HepG2 (cell line): ENCODE data around the gene PADI6. TPM values are rescaled to one million over a fixed set of nuclear protein-coding genes. Genes with fewer than 3 reads are reported as not detected.

Experiments
- ATAC-seq: fragments of 200-7000 bp; cut with Tn5 transposase; 3 replicates; pipeline ENCODE4 v1.9.1; 2020; ENCODE audit warnings: mild to moderate bottlenecking, moderate library complexity
- BruUV-seq: library from RNA; stranded (reverse); fragments of 400-500 nt; replicated peaks from 2 replicates; lab custom pipeline; 2021; lab: Mats Ljungman, UMichigan
- CTCF ChIA-PET: fragments of 300-600 bp; formaldehyde crosslinking; extraction: SDS; loops from one replicate; lab custom pipeline; 2021; ENCODE audit warnings: low total read pairs, inconsistent platforms, low intra/inter-chr PET ratio; lab: Yijun Ruan, JAX
- POLR2A ChIA-PET: fragments of 350-600 bp; sonication (Branson Sonifier 250); formaldehyde crosslinking; loops from one replicate; lab custom pipeline; 2020; ENCODE audit warnings: antibody characterized with exemption, inconsistent platforms; lab: Yijun Ruan, JAX
- DNase-seq: peaks from one replicate; pipeline ENCODE4 v3.0.0-alpha.2; 2015; ENCODE audit warnings: low spot score
- FAIRE-seq: peaks from 3 replicates; lab custom pipeline; 2011; peaks lifted over from hg19 to GRCh38; lab: Jason Lieb, UNC
- H2AFZ ChIP-seq: one replicate; pipeline ENCODE4 v1.6.1; 2011; ENCODE audit warnings: low read length, inconsistent platforms
- H3K27ac ChIP-seq: fragments of 300-600 bp; 3 replicates; pipeline ENCODE4 v1.8.0; 2011; ENCODE audit warnings: mixed run types, mild to moderate bottlenecking, mixed read lengths, low read length, inconsistent platforms; ENCODE audit not compliant: insufficient read depth; ENCODE audit errors: extremely low read length
- H3K27me3 ChIP-seq, 2 experiments: fragments of 200-600 bp in 1 of 2; 2 replicates in 1 of 2; 3 replicates in 1 of 2; pipeline versions ENCODE4 v1.6.0 to v1.8.0; 2011; ENCODE audit warnings: low read length in 2 of 2, mild to moderate bottlenecking in 2 of 2, moderate library complexity in 2 of 2, inconsistent platforms in 1 of 2; ENCODE audit not compliant: insufficient read depth in 2 of 2, control insufficient read depth in 1 of 2
- H3K36me3 ChIP-seq, 2 experiments: fragments of 200-600 bp in 1 of 2; replicated peaks in 1 of 2; 2 replicates in 1 of 2; 3 replicates in 1 of 2; pipeline versions ENCODE4 v1.5.1 to v1.8.0; 2011; ENCODE audit warnings: low read length in 2 of 2, inconsistent platforms in 1 of 2; ENCODE audit not compliant: insufficient read depth in 2 of 2, control insufficient read depth in 1 of 2
- H3K4me1 ChIP-seq: 2 replicates; pipeline ENCODE4 v1.5.1; 2012; ENCODE audit warnings: low read length, inconsistent platforms; ENCODE audit not compliant: insufficient read depth
- H3K4me2 ChIP-seq: 2 replicates; pipeline ENCODE4 v1.6.0; 2011; ENCODE audit warnings: low read depth, low read length, inconsistent platforms
- H3K4me3 ChIP-seq, 3 experiments: fragments of 200-600 bp in 1 of 3; sonication (generic), shearing (Covaris generic) in 1 of 3; replicated peaks in 1 of 3; 2 replicates each; pipeline ENCODE4 v1.5.1; 2011 to 2016; ENCODE audit warnings: low read length in 3 of 3, inconsistent platforms in 2 of 3, low read depth in 2 of 3, mild to moderate bottlenecking in 2 of 3, control low read depth in 1 of 3, mixed read lengths in 1 of 3; ENCODE audit not compliant: insufficient read depth in 1 of 3
- H3K79me2 ChIP-seq: one replicate; pipeline ENCODE4 v1.6.1; 2011; ENCODE audit warnings: low read length, inconsistent platforms; ENCODE audit not compliant: insufficient read depth
- H3K9ac ChIP-seq: 2 replicates; pipeline ENCODE4 v1.6.0; 2011; ENCODE audit warnings: mild to moderate bottlenecking, low read depth, low read length, inconsistent platforms; ENCODE audit not compliant: insufficient read depth
- H3K9me3 ChIP-seq: 2 replicates; pipeline ENCODE4 v1.5.1; 2012; ENCODE audit warnings: mild to moderate bottlenecking, low read length
- H4K20me1 ChIP-seq: 2 replicates; pipeline ENCODE4 v1.6.0; 2011; ENCODE audit warnings: inconsistent platforms, mild to moderate bottlenecking, low read length, moderate library complexity; ENCODE audit not compliant: insufficient read depth
- HIC2 ChIP-seq: sonication (generic); formaldehyde crosslinking; IDR thresholded peaks from 2 replicates; pipeline ENCODE4 v1.9.0; 2022; ENCODE audit warnings: low read depth, missing genetic modification reagents
- MAFK ChIP-seq, 2 experiments: IDR thresholded peaks in 1 of 2; conservative IDR thresholded peaks in 1 of 2; 2 replicates each; pipeline ENCODE4 v1.6.1; 2011; ENCODE audit warnings: improper control_type of control experiment in 2 of 2, low read length in 2 of 2
- NFE2L2 ChIP-seq: fragments of 150-350 bp; IDR thresholded peaks from 2 replicates; pipeline ENCODE4 v1.6.1; 2014; ENCODE audit warnings: low read length
- NFYB ChIP-seq: sonication (generic); formaldehyde crosslinking; IDR thresholded peaks from 2 replicates; pipeline ENCODE4 v1.4.0; 2020; ENCODE audit warnings: missing genetic modification reagents
- NONO ChIP-seq, 2 experiments: fragments of 450-650 bp in 1 of 2; sonication (generic) in 1 of 2; formaldehyde crosslinking in 1 of 2; IDR thresholded peaks in 1 of 2; conservative IDR thresholded peaks in 1 of 2; 2 replicates each; pipeline versions ENCODE4 v1.6.1 to v1.8.0; 2017 to 2022; ENCODE audit warnings: mild to moderate bottlenecking in 1 of 2, missing genetic modification reagents in 1 of 2, moderate library complexity in 1 of 2
- PITX1 ChIP-seq: sonication (generic); formaldehyde crosslinking; IDR thresholded peaks from 2 replicates; pipeline ENCODE4 v1.5.1; 2020; ENCODE audit warnings: mild to moderate bottlenecking, missing genetic modification reagents
- RFXAP ChIP-seq: sonication (generic); formaldehyde crosslinking; IDR thresholded peaks from 2 replicates; pipeline ENCODE4 v1.4.0; 2020; ENCODE audit warnings: missing genetic modification reagents, borderline replicate concordance
- TRIM22 ChIP-seq: fragments of 450-650 bp; IDR thresholded peaks from 2 replicates; pipeline ENCODE4 v1.6.1; 2017
- ZBTB2 ChIP-seq: sonication (generic); formaldehyde crosslinking; IDR thresholded peaks from 2 replicates; pipeline ENCODE4 v1.8.0; 2022; ENCODE audit warnings: low read depth, missing genetic modification reagents
- ZBTB38 ChIP-seq: sonication (generic); formaldehyde crosslinking; IDR thresholded peaks from 2 replicates; pipeline ENCODE4 v1.5.1; 2020; ENCODE audit warnings: mild to moderate bottlenecking, missing genetic modification reagents
- ZNF879 ChIP-seq: sonication (generic); formaldehyde crosslinking; IDR thresholded peaks from 2 replicates; pipeline ENCODE4 v1.8.1; 2023; ENCODE audit warnings: missing genetic modification reagents
- ZSCAN12 ChIP-seq: sonication (generic); formaldehyde crosslinking; IDR thresholded peaks from 2 replicates; pipeline ENCODE4 v1.9.0; 2021; ENCODE audit warnings: mild to moderate bottlenecking, missing genetic modification reagents
- ZUFSP ChIP-seq: sonication (generic); formaldehyde crosslinking; IDR thresholded peaks from 2 replicates; pipeline ENCODE4 v1.9.0; 2021; ENCODE audit warnings: missing genetic modification reagents, mild to moderate bottlenecking, borderline replicate concordance
- WGBS: methylation state at CpG from one replicate; pipeline ENCODE4 v1.1.6; 2017; ENCODE audit warnings: low lambda C conversion rate; 5-methylcytosine and 5-hydroxymethylcytosine counted together
- in situ Hi-C: cut with HindIII; loops from 2 replicates; pipeline ENCODE4 v1.10.0; 2017; ENCODE audit warnings: low pct_unique_long_range_greater_than_20kb; ENCODE audit not compliant: extremely low pct_ligation_motif_present
- intact Hi-C: fragments of 100-400 bp; cut with micrococcal nuclease; formaldehyde crosslinking; loops from one replicate; pipeline ENCODE4 v1.10.0; 2022; ENCODE audit not compliant: unreplicated experiment
- polyA plus RNA-seq, 8 experiments: library from polyadenylated mRNA; depleted of rRNA in 3 of 8; stranded (reverse) in 7 of 8; unstranded in 1 of 8; fragments of >200 nt; fragmentation: Illumina TruSeq in 4 of 8; extraction: Trizol in 4 of 8; gene quantifications; 2 replicates each; pipeline versions ENCODE4 v1.2.1 to v1.2.3, GENCODE V29; 2011 to 2016; ENCODE audit warnings: low read depth in 4 of 8, missing spikeins in 1 of 8, mixed read lengths in 1 of 8; ENCODE audit not compliant: insufficient read depth in 1 of 8
- total RNA-seq, 5 experiments: library from RNA; depleted of rRNA; stranded (reverse); fragments of >200 nt; fragmentation: Illumina TruSeq; extraction: Trizol; gene quantifications; 2 replicates each; pipeline ENCODE4 v1.2.3, GENCODE V29; 2016; ENCODE audit warnings: low read depth in 1 of 5

Gene PADI6
- total and polyA plus RNA-seq, 2 of the 13 experiments (the other 11 are each of a cell fraction or from before 2014, with no cell fraction given): not detected

- TF ChIP-seq PITX1 (CRISPR knock-in tag) (no peak), ZNF879 (no peak), TRIM22 (no peak)
These were observed 29.8 kb downstream of the PADI6 start (continued) for GRCh38 chr1:17401841-17402240.

GRCh38 chr1:17403081-17403480, 31.1 kb downstream of the PADI6 start:
- Histone ChIP-seq H3K27ac (no peak overlapping the region), H3K4me2 (no peak overlapping the region), H3K36me3 (peaks cover 2 to 3% of the 10 kb centered on the region in 2 experiments; a peak in 2 of 5 replicates), H3K9me3 (no peaks in the 10 kb centered on the region), H3K4me1 (peaks cover 9% of the 10 kb centered on the region), H3K27me3 (peaks cover 0 to 5% of the 10 kb centered on the region in 2 experiments; a peak in 2 of 5 replicates), H3K9ac (no peak overlapping the region), H3K4me3 (no peak overlapping the region), H2AFZ (no peak overlapping the region), H4K20me1 (no peaks in the 10 kb centered on the region), H3K79me2 (no peaks in the 10 kb centered on the region)
- DNase-seq (no peak), ATAC-seq (no peak), FAIRE-seq (no peak)
- CTCF ChIA-PET: no interaction called here
- POLR2A ChIA-PET: no interaction called here
- TF ChIP-seq NFE2L2 (no peak), RFXAP (CRISPR knock-in tag) (no peak), ZUFSP (CRISPR knock-in tag) (no peak), NFYB (CRISPR knock-in tag) (no peak), HIC2 (CRISPR knock-in tag) (no peak), ZSCAN12 (CRISPR knock-in tag) (no peak), ZBTB38 (no peak), MAFK (conservative IDR thresholded peaks at IDR 0.05 in 1 of 2, IDR thresholded peaks at IDR 0.05 in 1 of 2; ENCODE audit: low read length in 2 of 2) (no peak), NONO (IDR thresholded peaks at IDR 0.05) (no peak), NONO (CRISPR knock-in tag; conservative IDR thresholded peaks at IDR 0.05) (no peak), ZBTB2 (CRISPR knock-in tag) (no peak)
- WGBS: 0% methylated on average over 1 of the region's 3 CpGs
- intact Hi-C loops: no loop called here
- in situ Hi-C loops: no loop called here
- no TSS peak for BruUV-seq
